ENCODE results near the gene EYA2.

GRCh38 chr20:47141941-47142773, 247.5 kb downstream of the EYA2 start:
- TF ChIP-seq CTCF (IDR thresholded peaks at IDR 0.05; ENCODE audit: poor library complexity) = no peak
- no peak for TF ChIP-seq EZH2 (IDR thresholded peaks at IDR 0.05; ENCODE audit: borderline replicate concordance)

Data from hepatocyte (in vitro differentiated cells).